Measurements from ENCODE around the gene SLC24A4.

- TF ChIP-seq, protein P1, sequence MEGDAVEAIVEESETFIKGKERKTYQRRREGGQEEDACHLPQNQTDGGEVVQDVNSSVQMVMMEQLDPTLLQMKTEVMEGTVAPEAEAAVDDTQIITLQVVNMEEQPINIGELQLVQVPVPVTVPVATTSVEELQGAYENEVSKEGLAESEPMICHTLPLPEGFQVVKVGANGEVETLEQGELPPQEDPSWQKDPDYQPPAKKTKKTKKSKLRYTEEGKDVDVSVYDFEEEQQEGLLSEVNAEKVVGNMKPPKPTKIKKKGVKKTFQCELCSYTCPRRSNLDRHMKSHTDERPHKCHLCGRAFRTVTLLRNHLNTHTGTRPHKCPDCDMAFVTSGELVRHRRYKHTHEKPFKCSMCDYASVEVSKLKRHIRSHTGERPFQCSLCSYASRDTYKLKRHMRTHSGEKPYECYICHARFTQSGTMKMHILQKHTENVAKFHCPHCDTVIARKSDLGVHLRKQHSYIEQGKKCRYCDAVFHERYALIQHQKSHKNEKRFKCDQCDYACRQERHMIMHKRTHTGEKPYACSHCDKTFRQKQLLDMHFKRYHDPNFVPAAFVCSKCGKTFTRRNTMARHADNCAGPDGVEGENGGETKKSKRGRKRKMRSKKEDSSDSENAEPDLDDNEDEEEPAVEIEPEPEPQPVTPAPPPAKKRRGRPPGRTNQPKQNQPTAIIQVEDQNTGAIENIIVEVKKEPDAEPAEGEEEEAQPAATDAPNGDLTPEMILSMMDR (conservative IDR thresholded peaks at IDR 0.05; ENCODE audit: low read depth, low read length) = no peak
- TF ChIP-seq EZH2 (IDR thresholded peaks at IDR 0.05; ENCODE audit: low read length, unreplicated experiment) = no peak
- no peak for TF ChIP-seq EZH2phosphoT487 (IDR thresholded peaks at IDR 0.05; ENCODE audit: borderline replicate concordance, low read length)
These were observed 114.3 kb downstream of the SLC24A4 start for GRCh38 chr14:92437309-92437708.
